ENCODE measurements around the gene LIN52.
A peak's percentile ranks its signal among the peaks of the same experiment; 100 is the strongest.

The LIN52 gene

DNA sequence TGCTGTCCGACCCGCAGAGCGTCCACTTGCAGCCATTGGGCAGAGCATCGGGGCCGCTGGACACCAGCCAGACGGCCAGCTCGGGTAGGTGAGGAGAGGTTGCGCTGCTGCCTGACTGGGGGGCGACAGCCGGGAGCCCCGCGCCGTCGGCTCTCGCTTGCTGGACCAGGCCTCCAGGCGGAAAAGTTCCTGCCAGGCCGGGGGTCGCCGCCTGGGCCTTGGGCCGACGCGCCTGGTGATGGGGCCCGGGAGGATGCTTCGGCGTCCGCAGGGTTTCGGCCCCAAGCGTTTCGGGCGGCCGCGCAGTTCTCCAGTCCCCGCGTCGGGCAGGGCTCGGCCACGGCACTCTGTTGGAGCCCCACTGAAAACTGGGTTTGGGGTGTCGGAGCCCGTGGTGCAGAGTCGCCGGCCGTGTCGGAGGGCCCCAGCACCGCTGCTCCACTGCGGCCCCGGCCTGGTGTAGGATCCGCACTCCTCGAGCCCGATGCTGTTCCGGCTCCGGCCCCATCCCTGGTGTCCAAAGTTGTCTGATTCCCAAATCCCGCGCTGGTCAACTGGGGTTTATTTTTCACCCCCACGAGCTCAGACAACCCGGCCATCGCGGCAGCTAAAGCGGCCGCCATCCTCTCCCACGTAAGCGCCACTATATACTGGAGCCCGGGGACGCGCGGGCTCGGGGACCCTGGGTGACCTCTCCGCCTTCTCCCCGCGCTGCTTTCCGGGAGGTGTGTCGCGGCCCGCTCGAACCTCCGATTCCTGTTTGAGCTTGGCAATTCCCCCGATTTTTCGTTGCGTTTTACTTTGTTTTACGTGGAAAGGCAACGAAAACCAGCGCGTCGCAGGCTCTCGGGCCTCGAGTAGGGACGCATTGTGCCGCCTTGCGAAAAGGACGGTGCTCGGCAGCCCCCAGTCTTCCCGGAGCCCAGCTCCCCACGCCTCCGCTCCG, 155.4 kb downstream of the LIN52 start:
- no peak for DNase-seq

DNA sequence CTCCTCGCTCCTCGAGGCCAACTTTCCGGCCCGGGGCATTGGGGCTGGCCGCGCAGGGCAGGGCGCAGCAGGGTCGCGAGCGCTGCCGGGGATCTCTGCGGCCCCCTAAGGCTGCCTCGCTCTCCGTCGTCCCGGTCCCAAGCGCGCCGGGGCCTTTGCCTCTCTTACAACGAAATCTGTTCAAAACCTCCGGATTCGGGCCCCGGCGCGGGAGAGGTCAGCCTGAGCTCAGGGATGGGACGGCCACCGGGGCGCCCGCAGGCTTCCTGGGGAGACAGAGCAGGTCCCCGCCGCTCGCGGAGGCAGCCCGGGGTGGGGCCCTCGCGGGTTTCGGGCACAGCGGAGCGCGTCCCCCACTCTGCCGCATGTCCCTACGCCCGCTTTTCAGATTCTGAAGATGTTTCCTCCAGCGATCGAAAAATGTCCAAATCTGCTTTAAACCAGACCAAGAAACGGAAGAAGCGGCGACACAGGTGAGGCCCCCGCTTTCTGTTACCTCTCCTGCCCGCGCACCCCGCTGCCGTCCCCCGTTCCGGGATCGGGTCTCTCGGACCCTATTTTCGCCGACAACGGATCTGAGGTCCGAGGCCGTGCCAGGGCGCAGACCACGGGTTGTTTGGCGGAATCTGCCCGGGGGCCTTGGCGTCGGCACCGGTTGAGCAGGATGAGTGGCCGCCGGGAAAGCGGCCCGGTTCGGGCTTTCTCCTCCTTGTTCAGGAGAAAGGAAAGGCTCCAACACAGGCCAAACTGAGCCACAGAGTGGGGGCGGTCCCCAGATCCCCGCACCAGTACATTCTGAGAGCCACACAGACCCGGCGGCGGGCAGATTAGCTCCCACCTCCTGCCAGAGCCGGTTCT, 156.3 kb downstream of the LIN52 start:
- DNase-seq, result peak; percentile 26

DNA sequence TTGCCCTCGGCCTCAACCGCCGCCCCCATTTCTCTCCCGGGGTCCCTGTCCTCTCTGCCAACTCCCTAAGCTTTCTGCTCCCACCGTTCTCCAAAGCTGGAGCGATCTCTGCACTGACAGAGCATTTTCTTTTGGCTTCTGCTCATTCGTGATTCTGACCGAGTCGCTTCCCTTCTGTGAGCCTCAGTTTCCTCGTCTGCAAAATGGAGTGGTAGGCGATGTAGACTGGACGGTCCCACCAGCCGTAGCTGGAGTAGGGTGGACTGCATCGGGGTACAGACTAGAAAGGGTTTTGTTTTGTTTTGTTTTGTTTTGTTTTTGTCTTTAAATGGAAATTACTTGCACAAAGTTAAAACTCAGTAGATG, 156.9 kb downstream of the LIN52 start:
- DNase-seq, result no peak

GRCh38 chr14:74242021-74242779, 157.4 kb downstream of the LIN52 start:
- no peak for DNase-seq

GRCh38 chr14:74242780-74243042, 158.0 kb downstream of the LIN52 start:
- DNase-seq, result no peak

- DNase-seq, result no peak
Measured at GRCh38 chr14:74243051-74243450, 158.3 kb downstream of the LIN52 start.

DNA sequence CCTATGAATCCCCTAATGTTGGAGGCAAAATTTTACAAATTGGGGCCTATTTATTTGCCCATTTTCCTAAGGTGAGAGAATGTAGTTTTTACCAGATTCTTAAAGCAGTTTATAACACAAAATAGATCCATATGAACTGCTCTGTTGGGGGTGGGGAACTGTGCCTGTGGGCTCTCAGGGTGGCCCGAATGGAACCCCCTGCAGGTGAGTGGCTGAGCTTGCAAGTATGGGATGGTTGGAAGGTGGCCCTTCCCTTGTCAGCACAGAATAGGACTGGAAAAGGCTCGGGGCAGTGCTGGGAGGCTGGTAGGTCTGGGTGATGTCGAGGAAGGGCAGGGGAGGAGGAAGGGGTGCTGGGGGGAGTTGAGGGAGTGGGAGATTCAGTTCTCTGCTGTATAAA, 159.4 kb downstream of the LIN52 start:
- DNase-seq, result no peak

DNA sequence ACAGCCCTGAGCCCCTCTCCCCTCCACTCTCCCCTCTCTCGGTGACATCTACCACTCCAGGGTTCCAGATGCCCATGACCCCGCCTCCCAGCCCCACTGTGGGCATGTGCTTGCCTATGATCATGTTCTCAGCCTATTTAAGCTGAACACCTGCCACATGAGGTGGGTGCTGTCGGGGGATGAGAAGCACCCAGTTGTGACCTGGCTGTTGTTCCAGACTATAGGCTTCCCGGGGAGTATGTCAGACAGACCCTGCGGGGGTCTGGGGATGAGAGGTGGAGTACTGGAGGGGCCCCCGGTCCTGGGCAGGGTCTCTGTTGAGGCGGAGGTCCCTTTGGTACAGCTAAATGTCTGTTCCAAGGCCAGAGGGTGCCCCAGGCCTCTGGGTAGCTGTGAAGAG, 160.5 kb downstream of the LIN52 start:
- no peak for DNase-seq

GRCh38 chr14:74246542-74246941, 161.8 kb downstream of the LIN52 start:
- DNase-seq, result no peak

GRCh38 chr14:74248017-74248416, 163.3 kb downstream of the LIN52 start:
- DNase-seq, result no peak

DNA sequence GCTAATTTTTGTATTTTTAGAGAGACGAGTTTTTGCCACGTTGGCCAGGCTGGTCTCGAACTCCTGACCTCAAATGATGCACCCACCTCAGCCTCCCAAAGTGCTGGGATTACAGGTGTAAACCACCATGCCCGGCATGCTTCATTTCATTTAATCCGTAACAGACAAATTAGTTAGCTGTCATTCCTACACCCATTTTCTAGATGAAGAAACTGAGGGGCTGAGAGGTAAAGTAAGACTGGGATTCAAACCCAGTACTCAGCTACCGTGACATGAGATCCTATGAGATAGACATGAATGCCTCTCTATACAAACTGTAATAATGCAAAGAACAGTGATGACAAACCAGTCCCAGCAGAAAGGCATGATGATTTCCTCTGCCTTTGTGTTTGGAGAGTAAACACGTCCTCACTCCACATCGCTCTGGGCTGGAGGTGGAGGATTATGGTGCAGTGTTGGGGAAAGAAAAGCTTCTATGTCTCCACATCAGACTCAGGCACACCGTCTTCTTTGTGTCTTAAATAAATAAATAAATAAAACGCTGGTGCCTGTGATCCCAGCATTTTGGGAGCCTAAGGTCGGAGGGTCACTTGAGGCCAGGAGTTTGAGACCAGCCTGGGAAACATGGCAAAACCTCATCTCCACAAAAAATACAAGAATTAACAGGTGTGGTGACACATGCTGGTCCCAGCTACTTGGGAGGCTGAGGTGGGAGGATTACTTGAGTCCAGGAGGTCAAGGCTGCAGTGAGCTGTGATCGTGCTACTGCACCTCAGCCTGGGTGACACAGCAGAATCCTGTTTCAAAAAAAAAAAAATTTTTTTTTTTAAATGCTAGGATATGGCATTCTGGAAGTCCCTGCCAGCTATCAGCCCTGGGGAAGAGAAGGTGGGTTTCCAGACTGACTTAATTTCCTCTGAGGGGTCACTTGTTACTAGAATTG, 164.9 kb downstream of the LIN52 start:
- no peak for DNase-seq
